ENCODE measurements around the gene SERAC1.

DNA sequence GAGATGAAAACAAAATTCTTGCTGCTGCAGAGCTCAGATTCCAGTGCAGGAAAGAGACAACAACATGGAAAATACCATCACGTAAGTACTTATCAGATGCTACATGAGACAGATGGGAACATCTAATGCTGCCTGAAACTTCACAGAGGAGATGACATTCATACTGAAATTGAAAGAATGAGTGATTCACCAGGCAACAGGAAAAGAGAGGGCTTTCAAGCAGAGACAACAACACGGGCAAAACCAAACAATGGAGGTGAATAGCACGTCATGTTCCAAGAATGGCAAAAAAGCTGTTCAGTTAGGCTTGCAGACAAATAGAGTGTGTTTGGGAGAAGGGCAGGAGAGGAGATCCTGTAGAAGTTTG is 39.3 kb upstream of the SERAC1 start:
- TF ChIP-seq POLR2AphosphoS5 (IDR thresholded peaks at IDR 0.05; ENCODE audit: borderline replicate concordance, low read depth, low read length) (no peak), EZH2 (IDR thresholded peaks at IDR 0.05) (no peak)
